ENCODE data around the gene CCL18. TPM values are rescaled to one million over a fixed set of nuclear protein-coding genes. Genes with fewer than 3 reads are reported as not detected.

CCL18 gene
- total and polyA plus RNA-seq, 10 of the 15 experiments (the other 5 are each of a cell fraction or from before 2014, with no cell fraction given), result 0.26 TPM; not detected in 9

GRCh38 chr17:36117505-36118382 lies 53.7 kb downstream of the CCL18 start (continued):
- no peak for TF ChIP-seq PRDM15 (CRISPR knock-in tag; IDR thresholded peaks at IDR 0.05)
- TF ChIP-seq NFXL1 (IDR thresholded peaks at IDR 0.05; ENCODE audit: borderline replicate concordance), result no peak
- TF ChIP-seq MLLT1 (IDR thresholded peaks at IDR 0.05), result no peak
- TF ChIP-seq RELA (IDR thresholded peaks at IDR 0.05; ENCODE audit: borderline replicate concordance, partially characterized antibody), result peak; percentile 35
- TF ChIP-seq MEF2B (IDR thresholded peaks at IDR 0.05; ENCODE audit: partially characterized antibody, poor library complexity, severe bottlenecking), result peak; percentile 32
- TF ChIP-seq MTA3 (IDR thresholded peaks at IDR 0.05; ENCODE audit: borderline replicate concordance, low read length), result peak; percentile 48; the same call in 1 of the 2 replicates
- no peak for TF ChIP-seq MYB (IDR thresholded peaks at IDR 0.05; ENCODE audit: borderline replicate concordance, low read depth, low read length)
- 0 out of 2 replicates have a peak, but pooled peaks have one; percentile 15 for TF ChIP-seq CREM (IDR thresholded peaks at IDR 0.05; ENCODE audit: low read depth)
- no peak for TF ChIP-seq E4F1 (IDR thresholded peaks at IDR 0.05; ENCODE audit: borderline replicate concordance, partially characterized antibody)
- TF ChIP-seq CTCF (IDR thresholded peaks at IDR 0.05 in 2 of 3, conservative IDR thresholded peaks at IDR 0.05 in 1 of 3; ENCODE audit: control insufficient read depth in 2 of 3, extremely low read depth in 1 of 3, insufficient read depth in 1 of 3, low read depth in 3 of 3, low read length in 3 of 3), result no peak
- TF ChIP-seq HSF1 (IDR thresholded peaks at IDR 0.05; ENCODE audit: low read depth, low read length), result no peak
- TF ChIP-seq SIN3A (IDR thresholded peaks at IDR 0.05; ENCODE audit: low read depth, low read length), result no peak
- TF ChIP-seq E2F4 (IDR thresholded peaks at IDR 0.05; ENCODE audit: low read depth, low read length), result no peak

All from GM12878 (cell line).